GM12865 (cell line): Measurements from ENCODE around the gene FSTL5.

ENCODE experiments used
- DNase-seq: peaks from one replicate; pipeline ENCODE4 v3.0.0; 2010; ENCODE audit warnings: low read depth
- H3K4me3 ChIP-seq: 2 replicates; pipeline ENCODE4 v1.5.1; 2011; ENCODE audit warnings: mild to moderate bottlenecking, low read depth, low read length, control low read depth
- CTCF ChIP-seq: IDR thresholded peaks from 2 replicates; pipeline ENCODE4 v1.5.1; 2011; ENCODE audit warnings: low read length, control low read depth, low read depth, inconsistent platforms; ENCODE audit not compliant: insufficient read depth; ENCODE audit errors: missing control alignments

Gene FSTL5

GRCh38 chr4:161828061-161828460 lies 335.7 kb downstream of the FSTL5 start:
- DNase-seq = no peak
- no peak for TF ChIP-seq CTCF
- H3K4me3 ChIP-seq = no peak overlapping the region

- no peak for DNase-seq
- no peak overlapping the region for H3K4me3 ChIP-seq
- no peak for TF ChIP-seq CTCF
Observed at GRCh38 chr4:161827013-161827412, 336.8 kb downstream of the FSTL5 start.

GRCh38 chr4:161823450-161823849 lies 340.4 kb downstream of the FSTL5 start:
- no peak for DNase-seq
- no peak overlapping the region for H3K4me3 ChIP-seq
- no peak for TF ChIP-seq CTCF

GRCh38 chr4:161822174-161822573 lies 341.6 kb downstream of the FSTL5 start:
- TF ChIP-seq CTCF = no peak
- no peak overlapping the region for H3K4me3 ChIP-seq
- DNase-seq = no peak

- no peak for DNase-seq
- TF ChIP-seq CTCF = no peak
- no peak overlapping the region for H3K4me3 ChIP-seq
Observed at GRCh38 chr4:161817914-161818313, 345.9 kb downstream of the FSTL5 start.

- no peak for TF ChIP-seq CTCF
- DNase-seq = no peak
- no peak overlapping the region for H3K4me3 ChIP-seq
Observed at GRCh38 chr4:161816958-161817357, 346.8 kb downstream of the FSTL5 start.

- no peak overlapping the region for H3K4me3 ChIP-seq
- DNase-seq = no peak
- no peak for TF ChIP-seq CTCF
Observed at GRCh38 chr4:161815841-161816240, 348.0 kb downstream of the FSTL5 start.
